IPS-NIHi11 (cell line): ENCODE measurements around the gene LMO7.
A peak's percentile ranks its signal among the peaks of the same experiment; 100 is the strongest.

ENCODE experiments used
- DNase-seq: peaks from one replicate; pipeline ENCODE4 v3.0.0; 2012; ENCODE audit warnings: mixed read lengths, low spot score

LMO7 gene

GRCh38 chr13:75635828-75636435 lies at the start of gene LMO7:
Gene LMO7, plus strand, starts transcription at chr13:75636330. Its CDS starts 328 bp downstream, at chr13:75636658.
- peak; percentile 84 for DNase-seq

- peak; percentile 38 for DNase-seq
Measured at GRCh38 chr13:75587679-75588078, 48.5 kb upstream of the LMO7 start.

- no peak for DNase-seq
Measured at GRCh38 chr13:75596657-75597182, 39.4 kb upstream of the LMO7 start.

GRCh38 chr13:75600371-75600770 lies 35.8 kb upstream of the LMO7 start:
- no peak for DNase-seq

GRCh38 chr13:75603038-75603437 lies 33.1 kb upstream of the LMO7 start:
- no peak for DNase-seq

GRCh38 chr13:75607447-75607846 lies 28.7 kb upstream of the LMO7 start:
- no peak for DNase-seq

GRCh38 chr13:75610466-75610865 lies 25.7 kb upstream of the LMO7 start:
- no peak for DNase-seq

- DNase-seq: no peak
Measured at GRCh38 chr13:75612354-75612753, 23.8 kb upstream of the LMO7 start.

- no peak for DNase-seq
Measured at GRCh38 chr13:75617230-75617629, 18.9 kb upstream of the LMO7 start.

- DNase-seq: no peak
Measured at GRCh38 chr13:75618308-75618707, 17.8 kb upstream of the LMO7 start.

- DNase-seq: no peak
Measured at GRCh38 chr13:75620020-75620419, 16.1 kb upstream of the LMO7 start.

- DNase-seq: no peak
Measured at GRCh38 chr13:75621147-75621546, 15.0 kb upstream of the LMO7 start.

- no peak for DNase-seq
Measured at GRCh38 chr13:75628801-75629200, 7.3 kb upstream of the LMO7 start.

- DNase-seq: no peak
Measured at GRCh38 chr13:75633285-75633684, 2.8 kb upstream of the LMO7 start.

GRCh38 chr13:75635101-75635827 lies 866 bp upstream of the LMO7 start:
- DNase-seq: no peak

- peak; percentile 61 for DNase-seq
Measured at GRCh38 chr13:75636436-75637180, 478 bp downstream of the LMO7 start.

GRCh38 chr13:75637181-75637750 lies 1.1 kb downstream of the LMO7 start:
- DNase-seq: peak; percentile 60

GRCh38 chr13:75639454-75639853 lies 3.3 kb downstream of the LMO7 start:
- DNase-seq: no peak

- no peak for DNase-seq
Measured at GRCh38 chr13:75641026-75641425, 4.9 kb downstream of the LMO7 start.

GRCh38 chr13:75643182-75643581 lies 7.1 kb downstream of the LMO7 start:
- no peak for DNase-seq

- no peak for DNase-seq
Measured at GRCh38 chr13:75643693-75644092, 7.6 kb downstream of the LMO7 start.

- no peak for DNase-seq
Measured at GRCh38 chr13:75645141-75645540, 9.0 kb downstream of the LMO7 start.
